ENCODE measurements around the gene KXD1. TPM values are rescaled to one million over a fixed set of nuclear protein-coding genes. Genes with fewer than 3 reads are reported as not detected.

KXD1 gene
- 90.2 to 103 TPM (median 98.8 TPM) in 5 replicates for total RNA-seq (2022; extraction: Qiagen RNA extraction)

GRCh38 chr19:18557411-18558201, at the start of gene KXD1:
Gene KXD1, plus strand, starts transcription at chr19:18557870. Its CDS starts 4,187 bp downstream, at chr19:18562057.

GRCh38 chr19:18521692-18522123, 36.0 kb upstream of the KXD1 start, which contains the start of gene ELL:
Gene ELL, minus strand, starts transcription at chr19:18522070. Its CDS starts 15 bp downstream, at chr19:18522055.

GRCh38 chr19:18542941-18543813, 14.5 kb upstream of the KXD1 start, which contains the start of gene FKBP8:
Gene FKBP8, minus strand, starts transcription at chr19:18543573. Its CDS starts 1,603 bp downstream, at chr19:18541970.

GRCh38 chr19:18571564-18572344, 14.1 kb downstream of the KXD1 start, which contains the start of gene UBA52:
Gene UBA52, plus strand, starts transcription at chr19:18571857. Its CDS starts 1,444 bp downstream, at chr19:18573301.

GRCh38 chr19:18588611-18589379, 31.1 kb downstream of the KXD1 start, which contains the start of gene REX1BD:
Gene REX1BD, plus strand, starts transcription at chr19:18588798. Its CDS starts 4 bp downstream, at chr19:18588802.

GRCh38 chr19:18606281-18607225, 48.9 kb downstream of the KXD1 start, which contains the start of gene CRLF1:
Gene CRLF1, minus strand, starts transcription at chr19:18606799. Its CDS starts 143 bp downstream, at chr19:18606656.

GRCh38 chr19:18612772-18613588, 55.3 kb downstream of the KXD1 start, which contains the start of gene TMEM59L:
Gene TMEM59L, plus strand, starts transcription at chr19:18612870. Its CDS starts 89 bp downstream, at chr19:18612959.

Other genes starting within 250 kb of the KXD1 start
- gene LSM4, start 234.8 kb upstream of the KXD1 start, total RNA-seq (2022; extraction: Qiagen RNA extraction) = 220 to 248 TPM (median 240 TPM) in 5 replicates
- 1.5 to 4.4 TPM (median 2.9 TPM) in 5 replicates for gene PGPEP1, start 217.3 kb upstream of the KXD1 start, total RNA-seq (2022; extraction: Qiagen RNA extraction)
- 14.5 to 31.3 TPM (median 24.7 TPM) in 5 replicates for gene GDF15, start 171.7 kb upstream of the KXD1 start, total RNA-seq (2022; extraction: Qiagen RNA extraction)
- gene LRRC25, start 160.2 kb upstream of the KXD1 start, total RNA-seq (2022; extraction: Qiagen RNA extraction) = 0.06 TPM in 1 of 5 replicates, not detected in the others
- 36.0 to 47.5 TPM (median 45.6 TPM) in 5 replicates for gene SSBP4, start 138.5 kb upstream of the KXD1 start, total RNA-seq (2022; extraction: Qiagen RNA extraction)
- 30.5 to 45.1 TPM (median 41.8 TPM) in 5 replicates for gene ISYNA1, start 119.7 kb upstream of the KXD1 start, total RNA-seq (2022; extraction: Qiagen RNA extraction)
- gene ELL, start 35.8 kb upstream of the KXD1 start, total RNA-seq (2022; extraction: Qiagen RNA extraction) = 3.8 to 6.0 TPM (median 5.3 TPM) in 5 replicates
- gene FKBP8, start 14.3 kb upstream of the KXD1 start, total RNA-seq (2022; extraction: Qiagen RNA extraction) = 119 to 157 TPM (median 147 TPM) in 5 replicates
- gene UBA52, start 14.0 kb downstream of the KXD1 start, total RNA-seq (2022; extraction: Qiagen RNA extraction) = 1,110 to 1,215 TPM (median 1,145 TPM) in 5 replicates
- 40.4 to 62.8 TPM (median 60.6 TPM) in 5 replicates for gene REX1BD, start 30.9 kb downstream of the KXD1 start, total RNA-seq (2022; extraction: Qiagen RNA extraction)
- gene CRLF1, start 48.9 kb downstream of the KXD1 start, total RNA-seq (2022; extraction: Qiagen RNA extraction) = 3.0 to 7.7 TPM (median 5.0 TPM) in 5 replicates
- gene TMEM59L, start 55.0 kb downstream of the KXD1 start, total RNA-seq (2022; extraction: Qiagen RNA extraction) = 4.8 to 7.3 TPM (median 6.5 TPM) in 5 replicates
- gene KLHL26, start 79.2 kb downstream of the KXD1 start, total RNA-seq (2022; extraction: Qiagen RNA extraction) = 2.6 to 5.3 TPM (median 3.7 TPM) in 5 replicates
- 2.5 to 4.6 TPM (median 4.1 TPM) in 5 replicates for gene CRTC1, start 125.8 kb downstream of the KXD1 start, total RNA-seq (2022; extraction: Qiagen RNA extraction)
- 0.07 to 0.23 TPM (median 0.14 TPM) in 5 replicates for gene COMP, start 233.4 kb downstream of the KXD1 start, total RNA-seq (2022; extraction: Qiagen RNA extraction)

All from A549 treated with Mapracorat at 1 μM for 4 hours (cell line).